Measurements from ENCODE around the gene GRAMD2A. TPM values are rescaled to one million over a fixed set of nuclear protein-coding genes. Genes with fewer than 3 reads are reported as not detected.
A peak's percentile ranks its signal among the peaks of the same experiment; 100 is the strongest.

GRAMD2A gene
- total RNA-seq, 4 donors from 2014 or later = 0.41 to 1.4 TPM; not detected in 2

GRCh38 chr15:72117486-72118016 is 80.0 kb downstream of the GRAMD2A start:
- Histone ChIP-seq H3K9me3 (no peaks in the 10 kb centered on the region), H3K4me3 (peak overlapping the region; percentile 69 to 82 (median 78)), H3K36me3 (no peaks in the 10 kb centered on the region), H3K27me3 (no peaks in the 10 kb centered on the region), H3K27ac (peak overlapping the region; percentile 89 to 95 (median 94)), H3K4me1 (peaks cover 7 to 38% (median 17%) of the 10 kb centered on the region in 4 donors)
- in situ Hi-C loops (cut with MboI; ENCODE audit: low pct_ligation_motif_present in 1 of 4, low pct_unique_long_range_greater_than_20kb in 1 of 4, low sequenced_read_pairs in 3 of 4) (no loop called here), intact Hi-C loops (cut with DNase I; ENCODE audit: low total_unique reads) (no loop called here)
- 0% methylated on average over 26 of the region's 59 CpGs; no CpG with 5 or more reads in 1 of the 2 donors for WGBS, 2 donors (ENCODE audit: low coverage in 1 of 2)
- TF ChIP-seq POLR2A (IDR thresholded peaks at IDR 0.05) = peak; percentile 66
- no peak for TF ChIP-seq EP300 (IDR thresholded peaks at IDR 0.05; ENCODE audit: low read depth)
- peak in 2 of 3 donors; percentile 5 to 49 for TF ChIP-seq POLR2AphosphoS5 (IDR thresholded peaks at IDR 0.05)
- DNase-seq = peak; percentile 82

- H3K4me1 ChIP-seq = peaks cover 7 to 40% (median 19%) of the 10 kb centered on the region in 4 donors
- H3K27me3 ChIP-seq = no peaks in the 10 kb centered on the region
Observed at GRCh38 chr15:72116731-72117485, 80.7 kb downstream of the GRAMD2A start.

GRCh38 chr15:72113347-72114031 is 84.1 kb downstream of the GRAMD2A start:
- Histone ChIP-seq H3K9me3 (no peaks in the 10 kb centered on the region), H3K27me3 (no peaks in the 10 kb centered on the region), H3K4me1 (peaks cover 0 to 27% (median 13%) of the 10 kb centered on the region in 4 donors), H3K27ac (no peak overlapping the region), H3K4me3 (no peak overlapping the region), H3K36me3 (no peaks in the 10 kb centered on the region)
- TF ChIP-seq EP300 (IDR thresholded peaks at IDR 0.05; ENCODE audit: low read depth) = no peak
- no peak for TF ChIP-seq CTCF (IDR thresholded peaks at IDR 0.05)
- no peak for TF ChIP-seq POLR2A (IDR thresholded peaks at IDR 0.05)
- intact Hi-C loops (cut with DNase I; ENCODE audit: low total_unique reads) = no loop called here
- in situ Hi-C loops (cut with MboI; ENCODE audit: low pct_ligation_motif_present in 1 of 4, low pct_unique_long_range_greater_than_20kb in 1 of 4, low sequenced_read_pairs in 3 of 4) = no loop called here
- DNase-seq = no peak
- 73 to 76% methylated on average over 4 of the region's 4 CpGs for WGBS, 2 donors (ENCODE audit: low coverage in 1 of 2)

More at GRCh38 chr15:72116731-72117485, 80.7 kb downstream of the GRAMD2A start:
- peak overlapping the region; percentile 69 to 82 (median 78) for H3K4me3 ChIP-seq
- H3K27ac ChIP-seq = peak overlapping the region; percentile 89 to 95 (median 94)
- WGBS, 2 donors (ENCODE audit: low coverage in 1 of 2) = 4 to 5% methylated on average over 5 to 23 of the region's 24 CpGs
- DNase-seq = peak; percentile 33
- H3K36me3 ChIP-seq = no peaks in the 10 kb centered on the region
- H3K9me3 ChIP-seq = no peaks in the 10 kb centered on the region
- in situ Hi-C loops (cut with MboI; ENCODE audit: low pct_ligation_motif_present in 1 of 4, low pct_unique_long_range_greater_than_20kb in 1 of 4, low sequenced_read_pairs in 3 of 4) = no loop called here
- no peak for TF ChIP-seq EP300 (IDR thresholded peaks at IDR 0.05; ENCODE audit: low read depth)
- no peak for TF ChIP-seq POLR2A (IDR thresholded peaks at IDR 0.05)
- TF ChIP-seq CTCF (IDR thresholded peaks at IDR 0.05) = no peak
- TF ChIP-seq POLR2AphosphoS5 (IDR thresholded peaks at IDR 0.05) = no peak
- intact Hi-C loops (cut with DNase I; ENCODE audit: low total_unique reads) = no loop called here

- in situ Hi-C loops (cut with MboI; ENCODE audit: low pct_ligation_motif_present in 1 of 4, low pct_unique_long_range_greater_than_20kb in 1 of 4, low sequenced_read_pairs in 3 of 4) = no loop called here
- Histone ChIP-seq H3K4me1 (peaks cover 0 to 27% (median 13%) of the 10 kb centered on the region in 4 donors), H3K9me3 (no peaks in the 10 kb centered on the region), H3K36me3 (no peaks in the 10 kb centered on the region), H3K4me3 (no peak overlapping the region), H3K27me3 (no peaks in the 10 kb centered on the region), H3K27ac (no peak overlapping the region)
- TF ChIP-seq CTCF (IDR thresholded peaks at IDR 0.05) (no peak), POLR2A (IDR thresholded peaks at IDR 0.05) (no peak), EP300 (IDR thresholded peaks at IDR 0.05; ENCODE audit: low read depth) (no peak), POLR2AphosphoS5 (IDR thresholded peaks at IDR 0.05) (no peak)
- intact Hi-C loops (cut with DNase I; ENCODE audit: low total_unique reads) = no loop called here
- DNase-seq = no peak
Observed at GRCh38 chr15:72112805-72113204, 84.8 kb downstream of the GRAMD2A start.

Data from transverse colon (tissue), 4 donors.